Measurements from ENCODE around the gene CALML6. TPM values are rescaled to one million over a fixed set of nuclear protein-coding genes. Genes with fewer than 3 reads are reported as not detected.
A peak's percentile ranks its signal among the peaks of the same experiment; 100 is the strongest.

Gene CALML6
- total RNA-seq, 1 experiment from 2014 or later = 1.9 TPM

DNA sequence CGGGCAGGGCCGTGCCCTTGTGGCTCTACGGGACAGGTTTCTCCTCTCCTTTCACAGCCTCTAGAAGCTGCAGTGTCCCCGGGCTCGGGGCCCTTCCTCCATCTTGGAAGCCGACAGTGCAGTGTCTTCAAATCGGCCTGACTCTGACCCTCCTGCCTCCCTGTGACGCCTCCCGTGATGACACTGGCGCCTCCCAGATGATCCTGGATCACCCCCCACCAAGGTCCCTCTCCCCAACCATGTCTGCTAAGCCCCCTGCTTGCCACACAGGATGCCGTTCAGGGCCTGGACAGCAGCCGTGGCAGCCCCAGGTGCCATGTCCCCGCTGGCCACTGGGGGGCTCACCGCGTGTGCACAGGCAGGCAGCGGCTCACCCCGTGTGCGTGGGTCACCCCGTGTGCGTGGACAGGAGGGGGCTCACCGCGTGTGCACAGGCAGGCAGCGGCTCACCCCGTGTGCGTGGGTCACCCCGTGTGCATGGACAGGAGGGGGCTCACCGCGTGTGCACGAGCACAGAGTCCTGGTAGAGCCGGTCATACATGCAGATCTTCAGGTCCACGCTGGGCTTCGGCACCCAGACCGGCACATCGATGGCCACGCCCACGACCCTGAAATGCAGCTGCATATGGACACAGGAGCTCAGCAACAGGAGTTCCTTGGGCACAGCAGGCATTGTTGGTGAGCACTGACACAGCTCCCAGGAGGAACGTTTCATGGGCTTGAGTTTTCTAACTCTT lies 28.9 kb downstream of the CALML6 start:
- DNase-seq (ENCODE audit: low spot score) (peak; percentile 85), ATAC-seq (peak; percentile 94)
- POLR2A ChIA-PET = interaction anchor here (0.5 kb wide), 1 partner anchor 99 kb away, joined by 3 read pairs; no protein-coding TSS in a partner anchor
- H3K9me3 Mint-ChIP-seq = no peaks in the 10 kb centered on the region
- H3K27me3 Mint-ChIP-seq (ENCODE audit: low read depth) = no peaks in the 10 kb centered on the region
- H3K4me3 Mint-ChIP-seq = peak overlapping the region; percentile 43
- peaks cover 4% of the 10 kb centered on the region; the same call in 1 of the 2 replicates for H3K4me1 Mint-ChIP-seq
- CTCF ChIA-PET = interaction anchor here (0.6 to 4.3 kb wide), 38 partner anchors 8 to 231 kb away, joined by 3 to 80 read pairs (median 4); partner anchors contain the start of genes CALML6, GABRD and PRKCZ
- H3K36me3 Mint-ChIP-seq = no peaks in the 10 kb centered on the region
- TF ChIP-seq ETV6 (CRISPR knock-in tag; IDR thresholded peaks at IDR 0.05) (0 out of 2 replicates have a peak, but pooled peaks have one; percentile 60), FOXK1 (CRISPR knock-in tag; IDR thresholded peaks at IDR 0.05) (peak; percentile 67; the same call in 1 of the 2 replicates), SP1 (CRISPR knock-in tag; conservative IDR thresholded peaks at IDR 0.05) (peak; percentile 40; the same call in 1 of the 2 replicates), ZNF512 (CRISPR knock-in tag; IDR thresholded peaks at IDR 0.05; ENCODE audit: borderline replicate concordance) (no peak), ZNF121 (CRISPR knock-in tag; IDR thresholded peaks at IDR 0.05) (0 out of 2 replicates have a peak, but pooled peaks have one; percentile 18), IRF1 (CRISPR knock-in tag; IDR thresholded peaks at IDR 0.05) (0 out of 2 replicates have a peak, but pooled peaks have one; percentile 28), HMGXB4 (CRISPR knock-in tag; IDR thresholded peaks at IDR 0.05) (peak; percentile 94; the same call in 1 of the 2 replicates), E2F5 (CRISPR knock-in tag; IDR thresholded peaks at IDR 0.05) (0 out of 2 replicates have a peak, but pooled peaks have one; percentile 48), RELA (CRISPR knock-in tag; IDR thresholded peaks at IDR 0.05; ENCODE audit: borderline replicate concordance) (no peak; the same call in 1 of the 2 replicates), FOXP4 (CRISPR knock-in tag; IDR thresholded peaks at IDR 0.05) (peak; percentile 49; the same call in 1 of the 2 replicates), CTCF (IDR thresholded peaks at IDR 0.05) (peak; percentile 91), USF1 (CRISPR knock-in tag; IDR thresholded peaks at IDR 0.05) (no peak)
- H3K27ac Mint-ChIP-seq = no peak overlapping the region; the same call in 1 of the 2 replicates
